IMR-90 (cell line): ENCODE data around the gene PGM2. TPM values are rescaled to one million over a fixed set of nuclear protein-coding genes. Genes with fewer than 3 reads are reported as not detected.

ENCODE experiments used
- ATAC-seq: fragments of 200-7000 bp; cut with Tn5 transposase; 2 replicates; pipeline ENCODE4 v1.9.1; 2020; ENCODE audit warnings: low read depth, mild to moderate bottlenecking, moderate library complexity
- BruUV-seq: library from RNA; stranded (reverse); fragments of 400-500 nt; replicated peaks from 2 replicates; lab custom pipeline; 2021; lab: Mats Ljungman, UMichigan
- CTCF ChIA-PET: fragments of 300-600 bp; formaldehyde crosslinking; extraction: SDS; loops from one replicate; lab custom pipeline; 2021; ENCODE audit warnings: antibody characterized with exemption; lab: Yijun Ruan, JAX
- POLR2A ChIA-PET: fragments of 300-600 bp; sonication (Branson Sonifier 250); formaldehyde crosslinking; loops from one replicate; lab custom pipeline; 2022; ENCODE audit warnings: antibody characterized with exemption; ENCODE audit not compliant: unreplicated experiment; lab: Charles Lee
- DNase-seq: peaks from one replicate; pipeline ENCODE4 v3.0.0; 2013
- H2AFZ ChIP-seq: replicated peaks from 2 replicates; pipeline ENCODE3; 2013; ENCODE audit warnings: low read length, mild to moderate bottlenecking; ENCODE audit not compliant: poor library complexity
- H2AK5ac ChIP-seq: 2 replicates; pipeline ENCODE4 v1.6.1; 2013; ENCODE audit warnings: low read depth, low read length, inconsistent platforms
- H2AK9ac ChIP-seq: replicated peaks from 2 replicates; pipeline ENCODE3; 2013; ENCODE audit warnings: mild to moderate bottlenecking, low read depth, low read length, moderate library complexity; ENCODE audit not compliant: poor library complexity
- H2BK120ac ChIP-seq: 2 replicates; pipeline ENCODE4 v1.6.1; 2013; ENCODE audit warnings: low read depth, low read length, inconsistent platforms
- H2BK15ac ChIP-seq: 3 replicates; pipeline ENCODE4 v1.6.1; 2013; ENCODE audit warnings: low read depth, low read length, inconsistent platforms
- H2BK20ac ChIP-seq: 2 replicates; pipeline ENCODE4 v1.6.1; 2013; ENCODE audit warnings: low read depth, mild to moderate bottlenecking, inconsistent platforms, low read length, moderate library complexity
- H2BK5ac ChIP-seq: 2 replicates; pipeline ENCODE4 v1.6.1; 2013; ENCODE audit warnings: mild to moderate bottlenecking, low read depth, low read length, inconsistent platforms; ENCODE audit not compliant: poor library complexity, severe bottlenecking
- H3K14ac ChIP-seq: replicated peaks from 2 replicates; pipeline ENCODE4 v1.6.1; 2013; ENCODE audit warnings: low read depth, low read length, inconsistent platforms
- H3K18ac ChIP-seq: 2 replicates; pipeline ENCODE4 v1.6.1; 2013; ENCODE audit warnings: low read depth, low read length, control low read depth
- H3K23ac ChIP-seq: 2 replicates; pipeline ENCODE4 v1.6.1; 2013; ENCODE audit warnings: low read depth, low read length, inconsistent platforms
- H3K27ac ChIP-seq: 2 replicates; pipeline ENCODE4 v1.5.1; 2013; ENCODE audit warnings: mild to moderate bottlenecking, control low read depth, low read length; ENCODE audit not compliant: insufficient read depth
- H3K27me3 ChIP-seq: 2 replicates; pipeline ENCODE4 v1.6.1; 2013; ENCODE audit warnings: low read length; ENCODE audit not compliant: control insufficient read depth, insufficient read depth
- H3K36me3 ChIP-seq: 2 replicates; pipeline ENCODE4 v1.6.1; 2013; ENCODE audit warnings: low read length, mixed read lengths; ENCODE audit not compliant: control insufficient read depth, insufficient read depth
- H3K4ac ChIP-seq: 2 replicates; pipeline ENCODE4 v1.6.1; 2013; ENCODE audit warnings: low read depth, low read length, inconsistent platforms
- H3K4me1 ChIP-seq: 2 replicates; pipeline ENCODE4 v1.6.1; 2013; ENCODE audit warnings: low read length, mixed read lengths; ENCODE audit not compliant: control insufficient read depth, insufficient read depth
- H3K4me2 ChIP-seq: 2 replicates; pipeline ENCODE4 v1.6.1; 2013; ENCODE audit warnings: low read depth, mild to moderate bottlenecking, control low read depth, low read length, moderate library complexity
- H3K4me3 ChIP-seq: 2 replicates; pipeline ENCODE4 v1.5.1; 2013; ENCODE audit warnings: low read depth, mild to moderate bottlenecking, control low read depth, low read length, moderate library complexity; ENCODE audit not compliant: insufficient read depth
- H3K56ac ChIP-seq: 2 replicates; pipeline ENCODE4 v1.6.1; 2013; ENCODE audit warnings: low read length, inconsistent platforms; ENCODE audit not compliant: insufficient read depth; ENCODE audit errors: extremely low read depth
- H3K79me1 ChIP-seq, 2 experiments: 2 replicates each; pipeline ENCODE4 v1.6.1; 2013; ENCODE audit warnings: low read length in 2 of 2, inconsistent platforms in 1 of 2, low read depth in 1 of 2
- H3K9ac ChIP-seq: 2 replicates; pipeline ENCODE4 v1.6.1; 2013; ENCODE audit warnings: low read depth, low read length, control low read depth
- H3K9me1 ChIP-seq: 2 replicates; pipeline ENCODE4 v1.6.1; 2013; ENCODE audit warnings: low read length, inconsistent platforms; ENCODE audit not compliant: insufficient read depth
- H3K9me3 ChIP-seq: 2 replicates; pipeline ENCODE4 v1.6.1; 2013; ENCODE audit warnings: low read length; ENCODE audit not compliant: control insufficient read depth, insufficient read depth
- H4K20me1 ChIP-seq: 2 replicates; pipeline ENCODE4 v1.6.1; 2013; ENCODE audit warnings: low read length, inconsistent platforms; ENCODE audit not compliant: insufficient read depth
- H4K5ac ChIP-seq: 2 replicates; pipeline ENCODE4 v1.6.1; 2013; ENCODE audit warnings: mild to moderate bottlenecking, low read depth, low read length, control low read depth
- H4K8ac ChIP-seq, 2 experiments: 2 replicates each; pipeline ENCODE4 v1.6.1; 2013; ENCODE audit warnings: low read depth in 2 of 2, low read length in 2 of 2, control low read depth in 1 of 2, inconsistent platforms in 1 of 2
- H4K91ac ChIP-seq: 2 replicates; pipeline ENCODE4 v1.6.1; 2013; ENCODE audit warnings: low read depth, low read length, inconsistent platforms; ENCODE audit not compliant: insufficient read depth
- FOS ChIP-seq: fragments of 150-350 bp; IDR thresholded peaks from 2 replicates; pipeline ENCODE4 v1.6.1; 2016; ENCODE audit warnings: low read depth, low read length
- MAFK ChIP-seq: IDR thresholded peaks from 2 replicates; pipeline ENCODE4 v1.6.1; 2012; ENCODE audit warnings: low read depth, low read length, improper control_type of control experiment
- MXI1 ChIP-seq: IDR thresholded peaks from 2 replicates; pipeline ENCODE4 v1.6.1; 2012; ENCODE audit warnings: low read depth, mild to moderate bottlenecking, low read length, moderate library complexity, borderline replicate concordance
- NFE2L2 ChIP-seq: fragments of 150-350 bp; IDR thresholded peaks from 2 replicates; pipeline ENCODE4 v1.6.1; 2016; ENCODE audit warnings: low read depth, mild to moderate bottlenecking, low read length
- WGBS, 2 experiments: methylation state at CpG; one replicate each; pipeline versions ENCODE4 v1.1.5 to v1.1.7; 2013; ENCODE audit warnings: missing lambda C conversion rate in 2 of 2; ENCODE audit not compliant: insufficient read length in 1 of 2; ENCODE audit errors: extremely low coverage in 2 of 2; 5-methylcytosine and 5-hydroxymethylcytosine counted together
- dilution Hi-C: fragments of 300-500 bp; cut with HindIII; formaldehyde crosslinking; loops from one replicate; pipeline ENCODE4 v1.14.3; 2018; ENCODE audit warnings: low sequenced_read_pairs; ENCODE audit not compliant: unreplicated experiment
- in situ Hi-C: fragments of 300-500 bp; cut with MboI; formaldehyde crosslinking; loops from 3 replicates; pipeline ENCODE4 v1.14.3; 2019; ENCODE audit warnings: low sequenced_read_pairs, inconsistent platforms, mixed read lengths
- intact Hi-C: fragments of 100-400 bp; cut with micrococcal nuclease; formaldehyde crosslinking; loops from 2 replicates; pipeline ENCODE4 v1.10.0; 2022
- polyA plus RNA-seq, 3 experiments: library from polyadenylated mRNA; depleted of rRNA; stranded (reverse); fragments of >200 nt; gene quantifications; 2 replicates each; pipeline ENCODE4 v1.2.3, GENCODE V29; 2012; ENCODE audit warnings: low replicate concordance in 1 of 3
- total RNA-seq: library from RNA; depleted of rRNA; stranded (reverse); fragments of >200 nt; gene quantifications from 2 replicates; pipeline ENCODE4 v1.2.3, GENCODE V29; 2012
- TF ChIP-seq, protein P1 (sequence below): conservative IDR thresholded peaks from 2 replicates; pipeline ENCODE4 v1.5.1; 2012; ENCODE audit warnings: mild to moderate bottlenecking, low read depth, low read length, improper control_type of control experiment

Gene PGM2
- total and polyA plus RNA-seq, 2 of the 4 experiments (the other 2 are of a cell fraction), result 18.7 to 26.2 TPM

DNA sequence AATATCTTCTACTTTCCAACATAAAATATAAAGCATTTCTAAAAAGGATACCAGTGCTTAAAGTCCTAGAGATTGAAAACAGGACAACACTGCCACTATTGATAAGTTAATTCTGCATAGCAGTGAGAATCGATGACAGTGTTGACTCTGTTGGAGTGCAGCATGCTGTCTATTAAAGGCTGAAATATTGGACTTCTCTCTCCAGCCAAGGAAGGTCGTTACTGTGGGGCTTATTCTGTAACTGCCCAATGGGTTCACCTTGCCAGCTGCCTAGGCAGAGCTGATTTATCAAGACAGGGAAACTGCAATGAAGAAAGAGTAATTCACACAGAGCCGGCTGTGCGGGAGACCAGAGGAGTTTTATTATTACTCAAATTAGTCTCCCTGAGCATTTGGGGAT is 37.7 kb upstream of the PGM2 start:
- Histone ChIP-seq H3K4me1 (no peaks in the 10 kb centered on the region), H4K8ac (no peak overlapping the region), H3K18ac (no peak overlapping the region), H3K27ac (no peak overlapping the region), H3K36me3 (no peaks in the 10 kb centered on the region), H3K23ac (no peak overlapping the region), H4K20me1 (no peaks in the 10 kb centered on the region), H3K9ac (no peak overlapping the region), H2BK20ac (no peak overlapping the region), H3K4me2 (no peak overlapping the region), H3K79me1 (no peaks in the 10 kb centered on the region), H3K14ac (no peak overlapping the region), H2BK120ac (no peak overlapping the region), H3K9me1 (no peaks in the 10 kb centered on the region), H3K4ac (no peak overlapping the region), H3K4me3 (no peak overlapping the region), H2BK15ac (no peak overlapping the region), H2AK5ac (no peak overlapping the region), H3K56ac (no peak overlapping the region), H4K91ac (no peak overlapping the region), H2AFZ (no peak overlapping the region), H2AK9ac (no peak overlapping the region), H2BK5ac (no peak overlapping the region), H3K9me3 (no peaks in the 10 kb centered on the region), H3K27me3 (peaks cover 28% of the 10 kb centered on the region), H4K5ac (no peak overlapping the region)
- in situ Hi-C loops (no loop called here), dilution Hi-C loops (no loop called here), intact Hi-C loops (no loop called here)
- WGBS, 2 experiments, result 14% methylated on average over 1 of the region's 4 CpGs; no CpG with 5 or more reads in 1 of the 2 experiments
- no peak for ATAC-seq
- ChIA-PET CTCF (no interaction called here), POLR2A (no interaction called here)
- no TSS peak for BruUV-seq
- no peak for DNase-seq
- TF ChIP-seq NFE2L2 (no peak), MXI1 (no peak), MAFK (no peak), FOS (no peak)
- TF ChIP-seq, protein P1, sequence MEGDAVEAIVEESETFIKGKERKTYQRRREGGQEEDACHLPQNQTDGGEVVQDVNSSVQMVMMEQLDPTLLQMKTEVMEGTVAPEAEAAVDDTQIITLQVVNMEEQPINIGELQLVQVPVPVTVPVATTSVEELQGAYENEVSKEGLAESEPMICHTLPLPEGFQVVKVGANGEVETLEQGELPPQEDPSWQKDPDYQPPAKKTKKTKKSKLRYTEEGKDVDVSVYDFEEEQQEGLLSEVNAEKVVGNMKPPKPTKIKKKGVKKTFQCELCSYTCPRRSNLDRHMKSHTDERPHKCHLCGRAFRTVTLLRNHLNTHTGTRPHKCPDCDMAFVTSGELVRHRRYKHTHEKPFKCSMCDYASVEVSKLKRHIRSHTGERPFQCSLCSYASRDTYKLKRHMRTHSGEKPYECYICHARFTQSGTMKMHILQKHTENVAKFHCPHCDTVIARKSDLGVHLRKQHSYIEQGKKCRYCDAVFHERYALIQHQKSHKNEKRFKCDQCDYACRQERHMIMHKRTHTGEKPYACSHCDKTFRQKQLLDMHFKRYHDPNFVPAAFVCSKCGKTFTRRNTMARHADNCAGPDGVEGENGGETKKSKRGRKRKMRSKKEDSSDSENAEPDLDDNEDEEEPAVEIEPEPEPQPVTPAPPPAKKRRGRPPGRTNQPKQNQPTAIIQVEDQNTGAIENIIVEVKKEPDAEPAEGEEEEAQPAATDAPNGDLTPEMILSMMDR, result no peak
